H9 (cell line): Measurements from ENCODE around the gene MOXD1. TPM values are rescaled to one million over a fixed set of nuclear protein-coding genes. Genes with fewer than 3 reads are reported as not detected.

Experiments
- DNase-seq: peaks from one replicate; pipeline ENCODE4 v3.0.0-alpha.2; 2017
- H2AFZ ChIP-seq: one replicate; pipeline ENCODE4 v1.6.1; 2013; ENCODE audit warnings: mild to moderate bottlenecking, low read length, control low read depth, moderate library complexity
- H2AK5ac ChIP-seq: 2 replicates; pipeline ENCODE4 v1.6.1; 2013; ENCODE audit warnings: low read length, control low read depth, mixed read lengths; ENCODE audit not compliant: insufficient read length
- H2BK120ac ChIP-seq: one replicate; pipeline ENCODE4 v1.6.1; 2013; ENCODE audit warnings: low read depth, mild to moderate bottlenecking, low read length, control low read depth, inconsistent platforms; ENCODE audit not compliant: poor library complexity, severe bottlenecking
- H2BK12ac ChIP-seq: 2 replicates; pipeline ENCODE4 v1.6.1; 2013; ENCODE audit warnings: low read length, control low read depth, mixed read lengths, low read depth; ENCODE audit not compliant: insufficient read length
- H2BK15ac ChIP-seq: 2 replicates; pipeline ENCODE4 v1.6.1; 2013; ENCODE audit warnings: low read depth, low read length, control low read depth
- H2BK20ac ChIP-seq: one replicate; pipeline ENCODE4 v1.6.1; 2013; ENCODE audit warnings: low read depth, mild to moderate bottlenecking, low read length, control low read depth, inconsistent platforms; ENCODE audit not compliant: poor library complexity, severe bottlenecking
- H2BK5ac ChIP-seq: 2 replicates; pipeline ENCODE4 v1.6.1; 2013; ENCODE audit warnings: low read length, control low read depth, mixed read lengths; ENCODE audit not compliant: insufficient read length
- H3K14ac ChIP-seq: 2 replicates; pipeline ENCODE4 v1.6.1; 2013; ENCODE audit warnings: low read length, control low read depth; ENCODE audit not compliant: insufficient read depth
- H3K18ac ChIP-seq: 2 replicates; pipeline ENCODE4 v1.6.1; 2013; ENCODE audit warnings: low read depth, mild to moderate bottlenecking, mixed read lengths, low read length, control low read depth; ENCODE audit not compliant: insufficient read length
- H3K23ac ChIP-seq: 2 replicates; pipeline ENCODE4 v1.6.1; 2013; ENCODE audit warnings: low read length, control low read depth, mixed read lengths, low read depth; ENCODE audit not compliant: insufficient read length
- H3K23me2 ChIP-seq: 2 replicates; pipeline ENCODE4 v1.6.1; 2013; ENCODE audit warnings: low read depth, mild to moderate bottlenecking, mixed read lengths, low read length, control low read depth; ENCODE audit not compliant: insufficient read length, poor library complexity, severe bottlenecking
- H3K27ac ChIP-seq: 2 replicates; pipeline ENCODE4 v1.5.1; 2013; ENCODE audit warnings: low read length, control low read depth, mixed read lengths, low read depth; ENCODE audit not compliant: insufficient read length
- H3K27me3 ChIP-seq: 2 replicates; pipeline ENCODE4 v1.6.1; 2013; ENCODE audit warnings: low read length, control low read depth, inconsistent platforms; ENCODE audit not compliant: insufficient read depth
- H3K4ac ChIP-seq: 2 replicates; pipeline ENCODE4 v1.6.1; 2013; ENCODE audit warnings: low read depth, mild to moderate bottlenecking, control low read depth, inconsistent platforms, low read length, moderate library complexity
- H3K4me1 ChIP-seq: 2 replicates; pipeline ENCODE4 v1.6.1; 2013; ENCODE audit warnings: low read length, control low read depth, inconsistent platforms; ENCODE audit not compliant: insufficient read depth
- H3K4me2 ChIP-seq: 2 replicates; pipeline ENCODE4 v1.6.1; 2013; ENCODE audit warnings: low read length, control low read depth, mixed read lengths; ENCODE audit not compliant: insufficient read length, insufficient read depth
- H3K56ac ChIP-seq: 2 replicates; pipeline ENCODE4 v1.6.1; 2013; ENCODE audit warnings: low read depth, mild to moderate bottlenecking, mixed read lengths, low read length, control low read depth; ENCODE audit not compliant: insufficient read length
- H3K79me1 ChIP-seq: 2 replicates; pipeline ENCODE4 v1.6.1; 2013; ENCODE audit warnings: low read depth, mild to moderate bottlenecking, moderate library complexity, low read length, control low read depth, inconsistent platforms; ENCODE audit not compliant: insufficient read depth, poor library complexity, severe bottlenecking
- H3K79me2 ChIP-seq: 2 replicates; pipeline ENCODE4 v1.6.1; 2013; ENCODE audit warnings: low read length, control low read depth, inconsistent platforms; ENCODE audit not compliant: insufficient read depth
- H3K9ac ChIP-seq: 2 replicates; pipeline ENCODE4 v1.6.1; 2013; ENCODE audit warnings: low read length, control low read depth, mixed read lengths; ENCODE audit not compliant: insufficient read length; ENCODE audit errors: extremely low read depth
- H3K9me3 ChIP-seq: one replicate; pipeline ENCODE4 v1.6.1; 2013; ENCODE audit warnings: low read depth, low read length, inconsistent platforms; ENCODE audit not compliant: control insufficient read depth
- H3T11ph ChIP-seq: one replicate; pipeline ENCODE4 v1.6.1; 2013; ENCODE audit warnings: mild to moderate bottlenecking, low read length, control low read depth, inconsistent platforms
- H4K20me1 ChIP-seq: one replicate; pipeline ENCODE4 v1.6.1; 2013; ENCODE audit not compliant: control insufficient read depth, insufficient read length, insufficient read depth
- H4K5ac ChIP-seq: 2 replicates; pipeline ENCODE4 v1.6.1; 2013; ENCODE audit warnings: low read depth, mild to moderate bottlenecking, mixed read lengths, low read length, control low read depth; ENCODE audit not compliant: insufficient read length
- H4K8ac ChIP-seq: replicated peaks from 2 replicates; pipeline ENCODE4 v1.6.1; 2013; ENCODE audit warnings: low read length, control low read depth, mixed read lengths, low read depth; ENCODE audit not compliant: insufficient read length
- H4K91ac ChIP-seq: 2 replicates; pipeline ENCODE4 v1.6.1; 2013; ENCODE audit warnings: low read depth, mild to moderate bottlenecking, moderate library complexity, mixed read lengths, low read length, control low read depth; ENCODE audit not compliant: insufficient read length
- H3K27ac Mint-ChIP-seq, 3 experiments: 2 replicates in 2 of 3; 3 replicates in 1 of 3; pipeline ENCODE4 v1.8.0; 2020 to 2021; ENCODE audit warnings: mixed read lengths in 3 of 3, mild to moderate bottlenecking in 1 of 3, moderate library complexity in 1 of 3
- H3K27me3 Mint-ChIP-seq: 2 replicates; pipeline ENCODE4 v1.8.0; 2021; ENCODE audit warnings: low read depth, mild to moderate bottlenecking, moderate library complexity, mixed read lengths
- H3K36me3 Mint-ChIP-seq, 3 experiments: 2 replicates in 2 of 3; 3 replicates in 1 of 3; pipeline ENCODE4 v1.8.0; 2020 to 2021; ENCODE audit warnings: low read depth in 3 of 3, mixed read lengths in 3 of 3; ENCODE audit not compliant: insufficient read depth in 1 of 3
- H3K4me1 Mint-ChIP-seq, 2 experiments: 2 replicates each; pipeline ENCODE4 v1.8.0; 2020; ENCODE audit warnings: mixed read lengths in 2 of 2
- H3K4me3 Mint-ChIP-seq, 2 experiments: 2 replicates in 1 of 2; 3 replicates in 1 of 2; pipeline ENCODE4 v1.8.0; 2020 to 2021; ENCODE audit warnings: mild to moderate bottlenecking in 2 of 2, mixed read lengths in 2 of 2, moderate library complexity in 1 of 2
- H3K9me3 Mint-ChIP-seq, 2 experiments: 2 replicates in 1 of 2; 3 replicates in 1 of 2; pipeline ENCODE4 v1.8.0; 2020; ENCODE audit warnings: mild to moderate bottlenecking in 2 of 2, mixed read lengths in 2 of 2, moderate library complexity in 1 of 2
- WGBS: extraction: QIAGEN DNeasy Blood & Tissue Kit; methylation state at CpG from one replicate; pipeline ENCODE4 v1.1.7; 2013; ENCODE audit warnings: missing lambda C conversion rate, low lambda C conversion rate, mixed read lengths; ENCODE audit not compliant: insufficient read length; ENCODE audit errors: extremely low coverage; 5-methylcytosine and 5-hydroxymethylcytosine counted together
- total RNA-seq: library from RNA; stranded (reverse); gene quantifications from 2 replicates; pipeline ENCODE4 v1.2.1, GENCODE V29; 2021
- TF ChIP-seq, protein P1 (sequence below): fragments of 200-600 bp; sonication (generic); conservative IDR thresholded peaks from 3 replicates; pipeline ENCODE4 v1.8.0; 2021; ENCODE audit warnings: antibody characterized with exemption, mild to moderate bottlenecking

The MOXD1 gene
- total RNA-seq, 1 experiment from 2014 or later, result 2.3 TPM

DNA sequence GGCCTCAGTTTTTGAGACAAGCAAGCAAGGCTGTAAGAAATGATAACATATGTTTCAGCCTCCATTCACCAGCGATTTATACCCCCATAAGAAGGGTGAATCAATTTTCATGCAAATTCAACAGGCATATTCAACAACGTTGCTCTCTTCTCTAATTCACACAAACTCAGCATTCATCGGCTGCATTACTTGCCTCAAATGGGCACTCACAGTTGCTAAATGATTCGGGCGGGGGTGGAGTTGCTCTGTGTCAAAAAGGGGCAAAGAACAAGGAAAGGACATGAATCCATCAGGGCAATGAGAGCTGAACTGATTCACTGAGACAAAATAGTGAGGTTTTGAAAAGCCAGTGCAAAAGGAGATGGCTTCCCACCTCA, 9.0 kb downstream of the MOXD1 start:
- Histone ChIP-seq H3K27ac (no peak overlapping the region), H3K4ac (no peak overlapping the region), H2BK12ac (no peak overlapping the region), H3K14ac (no peak overlapping the region), H2BK15ac (no peak overlapping the region), H4K5ac (no peak overlapping the region), H2AFZ (peak overlapping the region; percentile 42), H2AK5ac (no peak overlapping the region), H3K27me3 (no peaks in the 10 kb centered on the region), H3K9me3 (no peaks in the 10 kb centered on the region), H2BK120ac (no peak overlapping the region), H2BK5ac (no peak overlapping the region), H3K23ac (no peak overlapping the region), H4K20me1 (no peaks in the 10 kb centered on the region), H3T11ph (no peak overlapping the region), H3K23me2 (no peaks in the 10 kb centered on the region), H3K4me1 (peaks cover 6% of the 10 kb centered on the region; the same call in 1 of the 2 replicates), H2BK20ac (no peak overlapping the region), H3K4me2 (no peak overlapping the region), H3K18ac (no peak overlapping the region), H4K91ac (no peak overlapping the region), H3K9ac (no peak overlapping the region), H3K56ac (no peak overlapping the region), H3K79me2 (no peaks in the 10 kb centered on the region), H4K8ac (no peak overlapping the region), H3K79me1 (no peaks in the 10 kb centered on the region)
- Mint-ChIP-seq H3K9me3 (peaks cover 11 to 15% of the 10 kb centered on the region in 2 experiments), H3K4me1 (peaks cover 10 to 14% of the 10 kb centered on the region in 2 experiments), H3K27ac (peak overlapping the region in 1 of 3 experiments; percentile 18; a peak in 1 of 7 replicates), H3K4me3 (no peak overlapping the region; a peak in 1 of 5 replicates), H3K36me3 (peaks cover 0 to 14% (median 2%) of the 10 kb centered on the region in 3 experiments; a peak in 3 of 7 replicates), H3K27me3 (peaks cover 12% of the 10 kb centered on the region)
- TF ChIP-seq, protein P1, sequence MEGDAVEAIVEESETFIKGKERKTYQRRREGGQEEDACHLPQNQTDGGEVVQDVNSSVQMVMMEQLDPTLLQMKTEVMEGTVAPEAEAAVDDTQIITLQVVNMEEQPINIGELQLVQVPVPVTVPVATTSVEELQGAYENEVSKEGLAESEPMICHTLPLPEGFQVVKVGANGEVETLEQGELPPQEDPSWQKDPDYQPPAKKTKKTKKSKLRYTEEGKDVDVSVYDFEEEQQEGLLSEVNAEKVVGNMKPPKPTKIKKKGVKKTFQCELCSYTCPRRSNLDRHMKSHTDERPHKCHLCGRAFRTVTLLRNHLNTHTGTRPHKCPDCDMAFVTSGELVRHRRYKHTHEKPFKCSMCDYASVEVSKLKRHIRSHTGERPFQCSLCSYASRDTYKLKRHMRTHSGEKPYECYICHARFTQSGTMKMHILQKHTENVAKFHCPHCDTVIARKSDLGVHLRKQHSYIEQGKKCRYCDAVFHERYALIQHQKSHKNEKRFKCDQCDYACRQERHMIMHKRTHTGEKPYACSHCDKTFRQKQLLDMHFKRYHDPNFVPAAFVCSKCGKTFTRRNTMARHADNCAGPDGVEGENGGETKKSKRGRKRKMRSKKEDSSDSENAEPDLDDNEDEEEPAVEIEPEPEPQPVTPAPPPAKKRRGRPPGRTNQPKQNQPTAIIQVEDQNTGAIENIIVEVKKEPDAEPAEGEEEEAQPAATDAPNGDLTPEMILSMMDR, result no peak
- no peak for DNase-seq
- no CpG with 5 or more reads among the region's 5 CpGs for WGBS
